Prostate gland (tissue), 2 donors: ENCODE measurements around the gene HS1BP3. TPM values are rescaled to one million over a fixed set of nuclear protein-coding genes. Genes with fewer than 3 reads are reported as not detected.

ENCODE experiments used
- DNase-seq: peaks from one replicate; pipeline ENCODE4 v3.0.0-alpha.2; 2019; ENCODE audit warnings: low spot score
- H3K27ac ChIP-seq, 2 donors: fragments of 200-600 bp; sonication (generic); 2 replicates each; pipeline ENCODE4 v1.5.1; 2017 to 2019
- H3K27me3 ChIP-seq: fragments of 200-600 bp; sonication (generic); replicated peaks from 2 replicates; pipeline ENCODE4 v1.5.1; 2019; ENCODE audit not compliant: insufficient read depth
- H3K36me3 ChIP-seq, 2 donors: fragments of 200-600 bp; sonication (generic); 1 replicate in 1 of 2; 2 replicates in 1 of 2; pipeline versions ENCODE4 v1.5.1 to v1.8.1; 2017 to 2019
- H3K4me1 ChIP-seq: fragments of 200-600 bp; sonication (generic); replicated peaks from 2 replicates; pipeline ENCODE4 v1.5.1; 2019
- H3K4me3 ChIP-seq, 2 donors: fragments of 200-600 bp; sonication (generic); 2 replicates each; pipeline ENCODE4 v1.5.1; 2017 to 2019
- H3K9me3 ChIP-seq: fragments of 200-600 bp; sonication (generic); 2 replicates; pipeline ENCODE4 v1.5.1; 2017
- POLR2A ChIP-seq: fragments of 450-650 bp; IDR thresholded peaks from one replicate; pipeline ENCODE4 v1.6.1; 2016; ENCODE audit warnings: antibody characterized with exemption, mild to moderate bottlenecking
- POLR2AphosphoS5 ChIP-seq: sonication (generic); formaldehyde crosslinking; IDR thresholded peaks from one replicate; pipeline ENCODE4 v1.6.1; 2017; ENCODE audit warnings: antibody characterized with exemption
- whole genome bisulfite sequencing: methylation state at CpG from one replicate; pipeline ENCODE4 v1.1.5; 2018; 5-methylcytosine and 5-hydroxymethylcytosine counted together
- intact Hi-C: fragments of 100-400 bp; cut with DNase I; formaldehyde crosslinking; loops from one replicate; pipeline ENCODE4 v1.14.2; 2022
- total RNA-seq, 2 donors: library from RNA; depleted of rRNA; stranded (reverse); fragments of >200 nt; gene quantifications; one replicate each; pipeline ENCODE4 v1.1.0, GENCODE V29; 2016
- TF ChIP-seq, protein P1 (sequence below), 4 experiments: fragments of 200-600 bp in 2 of 4; fragments of 450-650 bp in 2 of 4; sonication (generic) in 2 of 4; IDR thresholded peaks; 1 replicate in 3 of 4; 2 replicates in 1 of 4; pipeline ENCODE4 v1.5.1; 2016 to 2019; ENCODE audit warnings: antibody characterized with exemption in 4 of 4, mild to moderate bottlenecking in 2 of 4, moderate library complexity in 2 of 4

The HS1BP3 gene
- total RNA-seq, 2 donors from 2014 or later, result 29.9 to 39.4 TPM

- H3K9me3 ChIP-seq, result no peaks in the 10 kb centered on the region
- H3K36me3 ChIP-seq, result no peaks in the 10 kb centered on the region
- peaks cover 5% of the 10 kb centered on the region for H3K27me3 ChIP-seq
- H3K27ac ChIP-seq, result peak overlapping the region; percentile 0 to 49
- 46% methylated on average over 16 of the region's 16 CpGs for WGBS
- H3K4me1 ChIP-seq, result no peaks in the 10 kb centered on the region
- no peak overlapping the region for H3K4me3 ChIP-seq
- TF ChIP-seq, protein P1, sequence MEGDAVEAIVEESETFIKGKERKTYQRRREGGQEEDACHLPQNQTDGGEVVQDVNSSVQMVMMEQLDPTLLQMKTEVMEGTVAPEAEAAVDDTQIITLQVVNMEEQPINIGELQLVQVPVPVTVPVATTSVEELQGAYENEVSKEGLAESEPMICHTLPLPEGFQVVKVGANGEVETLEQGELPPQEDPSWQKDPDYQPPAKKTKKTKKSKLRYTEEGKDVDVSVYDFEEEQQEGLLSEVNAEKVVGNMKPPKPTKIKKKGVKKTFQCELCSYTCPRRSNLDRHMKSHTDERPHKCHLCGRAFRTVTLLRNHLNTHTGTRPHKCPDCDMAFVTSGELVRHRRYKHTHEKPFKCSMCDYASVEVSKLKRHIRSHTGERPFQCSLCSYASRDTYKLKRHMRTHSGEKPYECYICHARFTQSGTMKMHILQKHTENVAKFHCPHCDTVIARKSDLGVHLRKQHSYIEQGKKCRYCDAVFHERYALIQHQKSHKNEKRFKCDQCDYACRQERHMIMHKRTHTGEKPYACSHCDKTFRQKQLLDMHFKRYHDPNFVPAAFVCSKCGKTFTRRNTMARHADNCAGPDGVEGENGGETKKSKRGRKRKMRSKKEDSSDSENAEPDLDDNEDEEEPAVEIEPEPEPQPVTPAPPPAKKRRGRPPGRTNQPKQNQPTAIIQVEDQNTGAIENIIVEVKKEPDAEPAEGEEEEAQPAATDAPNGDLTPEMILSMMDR (IDR thresholded peaks at IDR 0.05), result no peak
- peak; percentile 4 for TF ChIP-seq POLR2AphosphoS5
- DNase-seq, result no peak
- intact Hi-C loops, result no loop called here
Observed at GRCh38 chr2:20674974-20675679, 24.2 kb upstream of the HS1BP3 start.

DNA sequence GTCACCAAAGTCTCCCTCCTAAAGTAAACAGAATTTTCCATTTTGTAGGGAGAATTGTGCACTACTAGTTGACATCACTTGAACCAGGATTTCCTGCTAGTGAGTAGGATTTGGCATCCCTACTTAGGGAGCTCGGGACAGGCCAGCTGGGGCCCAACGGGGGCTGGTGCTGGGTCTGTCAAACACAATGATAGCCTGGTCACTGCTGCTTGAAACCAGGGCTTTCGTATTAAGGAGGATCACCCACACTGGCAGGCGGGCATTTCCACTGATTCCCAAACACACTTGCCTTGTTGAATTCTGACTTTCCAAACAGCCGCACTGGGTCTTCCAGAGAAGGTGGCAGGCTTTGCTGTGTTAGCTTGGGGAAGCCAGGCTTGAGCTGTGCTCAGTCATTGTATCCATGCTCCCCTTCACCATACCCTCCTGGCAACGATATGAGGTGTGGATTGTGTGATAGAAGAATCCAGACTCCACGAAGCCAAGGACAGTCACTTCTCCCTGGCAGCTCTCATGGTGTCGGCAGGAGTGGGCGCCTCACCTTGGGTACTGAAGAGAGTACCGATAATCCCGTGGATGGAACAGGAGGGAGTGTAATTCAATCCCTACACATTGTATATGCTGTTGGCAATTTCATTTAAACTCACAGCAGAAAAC is 23.5 kb upstream of the HS1BP3 start:
- intact Hi-C loops, result no loop called here
- WGBS, result 62% methylated on average over 10 of the region's 11 CpGs
- H3K27ac ChIP-seq, result peak overlapping the region in 1 of 2 donors; percentile 49
- no peak for TF ChIP-seq POLR2AphosphoS5
- H3K4me1 ChIP-seq, result no peaks in the 10 kb centered on the region
- no peaks in the 10 kb centered on the region for H3K36me3 ChIP-seq
- no peak overlapping the region for H3K4me3 ChIP-seq
- peaks cover 7% of the 10 kb centered on the region for H3K27me3 ChIP-seq
- DNase-seq, result no peak
- no peaks in the 10 kb centered on the region for H3K9me3 ChIP-seq

GRCh38 chr2:20673686-20674308 is 22.9 kb upstream of the HS1BP3 start:
- 72% methylated on average over 5 of the region's 5 CpGs for WGBS
- no peaks in the 10 kb centered on the region for H3K36me3 ChIP-seq
- peaks cover 8% of the 10 kb centered on the region for H3K27me3 ChIP-seq
- no peak overlapping the region for H3K4me3 ChIP-seq
- H3K4me1 ChIP-seq, result no peaks in the 10 kb centered on the region
- TF ChIP-seq POLR2A (no peak), POLR2AphosphoS5 (no peak)
- TF ChIP-seq, protein P1 (IDR thresholded peaks at IDR 0.05), result no peak
- intact Hi-C loops, result no loop called here
- H3K27ac ChIP-seq, result peak overlapping the region in 1 of 2 donors; percentile 14
- no peak for DNase-seq
- no peaks in the 10 kb centered on the region for H3K9me3 ChIP-seq

DNA sequence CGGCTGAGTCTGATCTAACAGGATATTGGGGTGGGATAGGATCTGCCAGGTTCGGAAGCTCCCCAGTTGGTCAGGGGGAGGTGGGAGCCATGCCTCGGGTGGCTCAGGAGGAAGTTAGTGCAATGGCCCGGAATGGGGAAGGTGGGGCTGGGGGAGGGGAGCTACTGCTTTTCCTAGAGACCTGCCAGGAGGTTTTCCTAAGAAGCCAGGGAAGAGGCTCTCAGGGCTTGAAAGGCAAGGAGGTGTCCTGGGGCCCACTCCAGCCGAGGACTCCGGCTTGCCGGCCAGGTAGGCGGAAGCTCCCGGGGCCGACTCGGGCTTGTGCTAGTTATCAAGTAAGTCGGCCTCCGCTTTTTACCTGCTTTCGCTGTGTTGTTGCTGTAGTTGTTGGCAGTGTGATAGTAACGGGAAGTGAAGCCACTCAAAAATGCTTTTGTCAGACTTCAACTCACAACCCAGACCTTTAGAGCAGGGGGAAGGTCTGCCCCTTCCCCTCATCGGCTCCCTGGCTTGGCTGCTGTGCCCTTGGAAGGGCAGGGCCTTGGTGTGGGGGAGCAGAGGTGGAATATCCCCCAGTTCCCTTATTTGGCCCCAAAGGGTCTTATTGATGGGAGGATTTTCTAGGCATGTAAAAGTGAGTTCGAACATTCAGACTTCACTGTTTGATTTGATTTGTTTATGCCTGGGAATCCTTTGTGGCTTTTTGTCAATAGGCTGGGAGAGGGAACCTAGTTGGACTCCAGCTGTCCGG is 21.5 kb upstream of the HS1BP3 start:
- H3K4me1 ChIP-seq, result peaks cover 2% of the 10 kb centered on the region
- no peak overlapping the region for H3K27ac ChIP-seq
- no peak overlapping the region for H3K4me3 ChIP-seq
- 57% methylated on average over 18 of the region's 18 CpGs for WGBS
- DNase-seq, result no peak
- TF ChIP-seq, protein P1 (IDR thresholded peaks at IDR 0.05), result no peak
- TF ChIP-seq POLR2AphosphoS5 (no peak), POLR2A (no peak)
- H3K27me3 ChIP-seq, result peaks cover 8% of the 10 kb centered on the region
- intact Hi-C loops, result no loop called here
- no peaks in the 10 kb centered on the region for H3K36me3 ChIP-seq
- H3K9me3 ChIP-seq, result no peaks in the 10 kb centered on the region

DNA sequence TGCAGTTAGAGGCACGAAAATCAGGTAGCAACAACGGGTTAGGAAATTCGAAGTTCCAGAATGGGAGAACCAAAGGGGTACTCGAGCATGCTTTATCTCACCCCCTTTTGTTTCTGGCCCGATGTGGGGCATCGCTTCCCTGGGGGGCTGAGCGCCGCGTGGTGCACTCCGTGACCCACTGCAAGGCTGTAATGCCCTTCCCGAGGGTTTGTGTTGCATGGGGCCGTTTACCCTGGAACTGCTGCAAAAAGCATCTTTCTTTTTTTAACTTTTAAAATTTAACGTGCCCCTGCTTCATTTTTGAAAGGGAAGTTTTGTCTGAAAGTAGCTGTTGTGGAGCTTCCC is 20.8 kb upstream of the HS1BP3 start:
- 31% methylated on average over 13 of the region's 13 CpGs for WGBS

More for the DNA sequence above, 20.8 kb upstream of the HS1BP3 start:
- Histone ChIP-seq H3K4me3 (no peak overlapping the region), H3K36me3 (no peaks in the 10 kb centered on the region), H3K9me3 (no peaks in the 10 kb centered on the region), H3K4me1 (peaks cover 2% of the 10 kb centered on the region), H3K27me3 (peaks cover 8% of the 10 kb centered on the region), H3K27ac (no peak overlapping the region)
- DNase-seq, result no peak
- TF ChIP-seq, protein P1 (IDR thresholded peaks at IDR 0.05), result no peak
- TF ChIP-seq POLR2A (no peak), POLR2AphosphoS5 (no peak)
- intact Hi-C loops, result no loop called here
